Prostate gland (tissue), 2 donors: Measurements from ENCODE around the gene ALDH6A1.

Experiments
- CTCF ChIP-seq, 4 experiments: fragments of 200-600 bp in 2 of 4; fragments of 450-650 bp in 2 of 4; sonication (generic) in 2 of 4; IDR thresholded peaks; 1 replicate in 3 of 4; 2 replicates in 1 of 4; pipeline ENCODE4 v1.5.1; 2016 to 2019; ENCODE audit warnings: antibody characterized with exemption in 4 of 4, mild to moderate bottlenecking in 2 of 4, moderate library complexity in 2 of 4
- POLR2A ChIP-seq: fragments of 450-650 bp; IDR thresholded peaks from one replicate; pipeline ENCODE4 v1.6.1; 2016; ENCODE audit warnings: antibody characterized with exemption, mild to moderate bottlenecking
- POLR2AphosphoS5 ChIP-seq: sonication (generic); formaldehyde crosslinking; IDR thresholded peaks from one replicate; pipeline ENCODE4 v1.6.1; 2017; ENCODE audit warnings: antibody characterized with exemption

- TF ChIP-seq CTCF (IDR thresholded peaks at IDR 0.05) (no peak), POLR2A (no peak), POLR2AphosphoS5 (no peak)
These were observed 423 bp downstream of the ALDH6A1 start for GRCh38 chr14:74083784-74084276.
